ENCODE results near the gene ULBP1. TPM values are rescaled to one million over a fixed set of nuclear protein-coding genes. Genes with fewer than 3 reads are reported as not detected.

ULBP1 gene
- total and polyA plus RNA-seq, 2 experiments from 2014 or later = not detected

GRCh38 chr6:149929422-149929821, 34.3 kb upstream of the ULBP1 start:
- Histone ChIP-seq H3K27me3 (peaks cover 89% of the 10 kb centered on the region), H3K9me3 (ENCODE audit: low read depth) (no peaks in the 10 kb centered on the region), H3K27ac (no peak overlapping the region), H3K4me1 (ENCODE audit: low read depth) (no peaks in the 10 kb centered on the region), H3K36me3 (no peaks in the 10 kb centered on the region), H3K4me3 (no peak overlapping the region)
- peak in 1 of 2 donors; percentile 34 for DNase-seq (ENCODE audit: low read depth in 1 of 2, low spot score in 1 of 2)
- TF ChIP-seq CTCF (IDR thresholded peaks at IDR 0.05; ENCODE audit: low read depth, low read length) = peak; percentile 58

- no peaks in the 10 kb centered on the region for H3K36me3 ChIP-seq
- no peak overlapping the region for H3K27ac ChIP-seq
- H3K27me3 ChIP-seq = peaks cover 93% of the 10 kb centered on the region
- no peak overlapping the region for H3K4me3 ChIP-seq
- no peaks in the 10 kb centered on the region for H3K9me3 ChIP-seq (ENCODE audit: low read depth)
- H3K4me1 ChIP-seq (ENCODE audit: low read depth) = no peaks in the 10 kb centered on the region
- no peak for TF ChIP-seq CTCF (IDR thresholded peaks at IDR 0.05; ENCODE audit: low read depth, low read length)
- DNase-seq (ENCODE audit: low read depth in 1 of 2, low spot score in 1 of 2) = no peak
These were observed 32.2 kb upstream of the ULBP1 start for GRCh38 chr6:149931501-149931900.

- peaks cover 97% of the 10 kb centered on the region for H3K27me3 ChIP-seq
- no peak overlapping the region for H3K4me3 ChIP-seq
- H3K4me1 ChIP-seq (ENCODE audit: low read depth) = no peaks in the 10 kb centered on the region
- no peak for TF ChIP-seq CTCF (IDR thresholded peaks at IDR 0.05; ENCODE audit: low read depth, low read length)
- H3K27ac ChIP-seq = no peak overlapping the region
- DNase-seq (ENCODE audit: low read depth in 1 of 2, low spot score in 1 of 2) = no peak
- no peaks in the 10 kb centered on the region for H3K36me3 ChIP-seq
- no peaks in the 10 kb centered on the region for H3K9me3 ChIP-seq (ENCODE audit: low read depth)
These were observed 30.7 kb upstream of the ULBP1 start for GRCh38 chr6:149933036-149933435.

- Histone ChIP-seq H3K36me3 (no peaks in the 10 kb centered on the region), H3K4me3 (no peak overlapping the region), H3K9me3 (ENCODE audit: low read depth) (no peaks in the 10 kb centered on the region), H3K27ac (no peak overlapping the region), H3K27me3 (peaks cover 99% of the 10 kb centered on the region), H3K4me1 (ENCODE audit: low read depth) (no peaks in the 10 kb centered on the region)
- TF ChIP-seq CTCF (IDR thresholded peaks at IDR 0.05; ENCODE audit: low read depth, low read length) = no peak
- no peak for DNase-seq (ENCODE audit: low read depth in 1 of 2, low spot score in 1 of 2)
These were observed 30.3 kb upstream of the ULBP1 start for GRCh38 chr6:149933461-149933860.

GRCh38 chr6:149934249-149935156, 29.2 kb upstream of the ULBP1 start:
- TF ChIP-seq CTCF (IDR thresholded peaks at IDR 0.05; ENCODE audit: low read depth, low read length) = peak; percentile 70
- Histone ChIP-seq H3K4me3 (no peak overlapping the region), H3K36me3 (no peaks in the 10 kb centered on the region), H3K9me3 (ENCODE audit: low read depth) (no peaks in the 10 kb centered on the region), H3K27ac (no peak overlapping the region), H3K4me1 (ENCODE audit: low read depth) (no peaks in the 10 kb centered on the region), H3K27me3 (peaks cover 99% of the 10 kb centered on the region)
- peak; percentile 67 to 78 for DNase-seq (ENCODE audit: low read depth in 1 of 2, low spot score in 1 of 2)
